SU-DHL-6 (cell line): ENCODE measurements around the gene KPNA5.
"Not testable (repeated sequence)": the region's sequence is repeated elsewhere in the genome, so short reads cannot be mapped to it uniquely, and the experiment has no call there.

Source experiments
- H2AFZ ChIP-seq: fragments of 200-600 bp; sonication (generic); 2 replicates; pipeline ENCODE4 v1.6.1; 2014; ENCODE audit warnings: low read depth, mild to moderate bottlenecking, moderate library complexity, mixed read lengths, antibody characterized with exemption, low read length; ENCODE audit not compliant: severe bottlenecking
- H3F3A ChIP-seq: fragments of 200-600 bp; shearing (Covaris generic); 2 replicates; pipeline ENCODE4 v1.6.0; 2016; ENCODE audit warnings: antibody characterized with exemption, mild to moderate bottlenecking; ENCODE audit not compliant: insufficient read depth
- H3K27ac ChIP-seq: fragments of 200-600 bp; sonication (generic); 2 replicates; pipeline ENCODE4 v1.5.1; 2016; ENCODE audit warnings: low read depth, mild to moderate bottlenecking, low read length, moderate library complexity, mixed read lengths
- H3K27me3 ChIP-seq: fragments of 200-600 bp; sonication (generic), shearing (Covaris generic); 2 replicates; pipeline ENCODE4 v1.6.0; 2014; ENCODE audit warnings: mild to moderate bottlenecking, low read length
- H3K36me3 ChIP-seq: fragments of 200-600 bp; sonication (generic); 2 replicates; pipeline ENCODE4 v1.6.1; 2014; ENCODE audit warnings: mild to moderate bottlenecking, low read length, mixed read lengths
- H3K4me2 ChIP-seq: fragments of 300-600, 200-600 bp; shearing (Covaris generic), sonication (generic); 2 replicates; pipeline ENCODE4 v1.6.0; 2014; ENCODE audit warnings: low read length, low read depth, mild to moderate bottlenecking; ENCODE audit not compliant: poor library complexity, severe bottlenecking
- H3K4me3 ChIP-seq: fragments of 200-600 bp; sonication (generic); 2 replicates; pipeline ENCODE4 v1.5.1; 2014; ENCODE audit warnings: antibody characterized with exemption, low read length, mild to moderate bottlenecking, mixed read lengths; ENCODE audit not compliant: insufficient read depth, poor library complexity, severe bottlenecking
- H3K79me2 ChIP-seq: fragments of 200-600 bp; sonication (generic); 2 replicates; pipeline ENCODE4 v1.6.1; 2014; ENCODE audit warnings: mild to moderate bottlenecking, low read length, moderate library complexity; ENCODE audit not compliant: insufficient read depth
- H3K9ac ChIP-seq: fragments of 200-600 bp; sonication (generic); 2 replicates; pipeline ENCODE4 v1.7.0; 2014; ENCODE audit warnings: mild to moderate bottlenecking, low read length
- H3K9me2 ChIP-seq: fragments of 200-600 bp; sonication (generic); replicated peaks from 2 replicates; pipeline ENCODE4 v1.6.1; 2014; ENCODE audit warnings: low read length; ENCODE audit not compliant: insufficient read depth
- H3K9me3 ChIP-seq: fragments of 200-600 bp; sonication (generic); 2 replicates; pipeline ENCODE4 v1.6.1; 2014; ENCODE audit warnings: low read length, mixed read lengths; ENCODE audit not compliant: insufficient read depth
- H4K20me1 ChIP-seq: fragments of 200-600 bp; sonication (generic); 2 replicates; pipeline ENCODE4 v1.6.1; 2014; ENCODE audit warnings: low read depth, mild to moderate bottlenecking, antibody characterized with exemption, low read length, moderate library complexity, mixed read lengths
- CTCF ChIP-seq: fragments of 200-600 bp; sonication (generic); IDR thresholded peaks from one replicate; pipeline ENCODE4 v1.5.1; 2017; ENCODE audit warnings: antibody characterized with exemption, mild to moderate bottlenecking, low read length, moderate library complexity; ENCODE audit not compliant: insufficient read depth, poor library complexity, severe bottlenecking
- EZH2phosphoT487 ChIP-seq: fragments of 200-600 bp; sonication (generic), shearing (Covaris generic); conservative IDR thresholded peaks from 2 replicates; pipeline ENCODE4 v1.6.1; 2018; ENCODE audit warnings: mild to moderate bottlenecking, antibody characterized with exemption, low read length, moderate library complexity, mixed read lengths

Gene KPNA5

GRCh38 chr6:116691154-116691553 is 10.1 kb downstream of the KPNA5 start:
- TF ChIP-seq CTCF (no peak), EZH2phosphoT487 (no peak)
- no peaks in the 10 kb centered on the region for H3K9me2 ChIP-seq
- no peak overlapping the region for H3K9ac ChIP-seq
- H3K9me3 ChIP-seq: no peaks in the 10 kb centered on the region
- peaks cover 34% of the 10 kb centered on the region for H3K36me3 ChIP-seq
- H4K20me1 ChIP-seq: 0 out of 2 replicates have a peak, but pooled peaks cover 7% of the 10 kb centered on the region
- peaks cover 4% of the 10 kb centered on the region; the same call in 1 of the 2 replicates for H3F3A ChIP-seq
- H3K79me2 ChIP-seq: peaks cover 42% of the 10 kb centered on the region
- H2AFZ ChIP-seq: no peak overlapping the region
- no peaks in the 10 kb centered on the region for H3K27me3 ChIP-seq
- H3K27ac ChIP-seq: no peak overlapping the region
- H3K4me3 ChIP-seq: no peak overlapping the region
- no peak overlapping the region for H3K4me2 ChIP-seq

- not testable (repeated sequence) for H4K20me1 ChIP-seq, H3K4me3 ChIP-seq, H3F3A ChIP-seq, H2AFZ ChIP-seq, H3K9me2 ChIP-seq, H3K9me3 ChIP-seq, H3K27ac ChIP-seq, H3K9ac ChIP-seq, H3K27me3 ChIP-seq, H3K4me2 ChIP-seq
- peaks cover 37% of the 10 kb centered on the region for H3K36me3 ChIP-seq
- peaks cover 30% of the 10 kb centered on the region for H3K79me2 ChIP-seq
Observed at GRCh38 chr6:116692873-116693272, 11.9 kb downstream of the KPNA5 start.

- H3F3A ChIP-seq, H3K9me3 ChIP-seq: not testable (repeated sequence)
- peaks cover 26% of the 10 kb centered on the region for H3K79me2 ChIP-seq
Observed at GRCh38 chr6:116693275-116693674, 12.3 kb downstream of the KPNA5 start.

GRCh38 chr6:116695401-116695800 is 14.4 kb downstream of the KPNA5 start:
- Histone ChIP-seq H3K79me2 (peaks cover 16% of the 10 kb centered on the region; the same call in 1 of the 2 replicates), H3K9me2 (no peaks in the 10 kb centered on the region), H3K27ac (no peak overlapping the region), H3F3A (0 out of 2 replicates have a peak, but pooled peaks cover 4% of the 10 kb centered on the region), H3K4me2 (no peak overlapping the region), H2AFZ (no peak overlapping the region), H3K36me3 (peaks cover 45% of the 10 kb centered on the region), H3K9ac (no peak overlapping the region), H3K27me3 (no peaks in the 10 kb centered on the region), H3K4me3 (no peak overlapping the region), H4K20me1 (no peaks in the 10 kb centered on the region), H3K9me3 (no peaks in the 10 kb centered on the region)
- TF ChIP-seq EZH2phosphoT487 (no peak), CTCF (no peak)

More at GRCh38 chr6:116693275-116693674, 12.3 kb downstream of the KPNA5 start:
- H4K20me1 ChIP-seq, H3K27me3 ChIP-seq, H2AFZ ChIP-seq, H3K9me2 ChIP-seq, H3K9ac ChIP-seq, H3K4me3 ChIP-seq, H3K27ac ChIP-seq, H3K4me2 ChIP-seq: not testable (repeated sequence)
- H3K36me3 ChIP-seq: peaks cover 41% of the 10 kb centered on the region
